Glomerular visceral epithelial cell (primary cell): ENCODE results near the gene PVALB.
A peak's percentile ranks its signal among the peaks of the same experiment; 100 is the strongest.
"Not testable (repeated sequence)": the region's sequence is repeated elsewhere in the genome, so short reads cannot be mapped to it uniquely, and the experiment has no call there.

Experiments used
- DNase-seq: peaks from one replicate; pipeline ENCODE4 v3.0.0-alpha.2; 2016; ENCODE audit errors: extremely low spot score

Gene PVALB

GRCh38 chr22:36757668-36758211, 59.1 kb downstream of the PVALB start:
- DNase-seq, result peak; percentile 60

DNA sequence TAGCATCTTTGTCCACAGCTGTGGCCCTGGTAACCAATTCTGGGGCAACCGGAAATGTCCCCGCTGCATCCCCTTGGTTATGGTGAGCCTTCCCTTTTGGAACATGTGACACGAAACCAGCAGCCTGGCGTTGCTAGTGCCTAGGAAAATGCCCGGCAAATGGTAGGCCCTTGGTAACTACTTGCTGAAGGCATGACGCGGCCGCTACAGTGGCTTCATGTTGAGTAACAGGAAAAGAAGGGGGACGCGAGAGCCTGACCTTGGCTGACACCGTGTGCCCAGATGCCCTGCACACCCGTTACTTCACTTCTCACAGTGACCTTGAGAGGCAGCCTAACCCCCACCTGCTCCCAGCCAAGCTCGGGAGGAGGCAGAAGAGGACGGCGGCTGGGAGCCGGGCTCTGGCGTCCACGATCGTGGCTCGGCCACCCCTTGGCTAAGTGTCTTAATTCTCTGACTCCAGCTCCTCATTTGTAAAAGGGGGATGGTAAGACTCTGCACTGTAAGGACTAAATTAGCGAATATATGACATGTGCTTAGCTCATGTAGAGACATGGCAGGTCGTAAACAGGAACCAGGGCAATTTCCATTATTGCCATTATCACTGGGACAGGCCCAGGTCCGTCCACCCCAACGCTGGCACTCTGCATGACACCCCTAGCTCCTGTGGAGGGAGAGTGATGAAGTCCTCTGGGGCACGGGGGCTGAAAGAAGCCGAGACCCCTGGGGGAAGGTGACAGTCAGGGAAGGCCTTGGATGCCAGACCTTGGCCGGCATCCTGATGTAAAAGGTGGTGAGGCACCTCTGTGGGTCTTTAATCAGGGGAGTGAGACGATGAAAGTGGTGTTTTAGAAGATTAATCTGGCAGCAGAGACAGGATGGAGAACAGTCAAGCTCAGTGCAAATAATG, 59.8 kb downstream of the PVALB start:
- DNase-seq, result no peak

DNA sequence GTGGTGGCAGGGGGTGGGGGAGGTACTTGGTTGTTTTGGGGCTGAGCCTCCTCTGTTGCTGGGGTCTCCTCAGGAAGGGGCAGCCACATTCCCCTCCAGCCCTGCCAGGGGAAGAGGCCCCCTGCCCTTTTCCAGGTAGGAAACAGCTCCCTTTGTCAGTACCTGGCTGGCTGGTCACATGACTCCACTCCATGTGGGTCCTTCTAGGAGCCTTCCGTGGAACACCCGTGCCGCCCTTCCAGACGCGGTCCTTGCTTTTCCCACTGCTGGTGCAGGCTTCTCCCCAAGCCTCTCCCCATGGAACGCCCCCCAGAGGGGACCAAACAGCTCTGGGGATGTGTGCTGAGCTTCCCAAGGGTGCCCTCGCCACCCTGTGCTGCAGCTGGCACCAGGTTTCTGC, 60.8 kb downstream of the PVALB start:
- DNase-seq, result no peak

GRCh38 chr22:36755316-36755715, 61.5 kb downstream of the PVALB start:
- DNase-seq, result no peak

DNA sequence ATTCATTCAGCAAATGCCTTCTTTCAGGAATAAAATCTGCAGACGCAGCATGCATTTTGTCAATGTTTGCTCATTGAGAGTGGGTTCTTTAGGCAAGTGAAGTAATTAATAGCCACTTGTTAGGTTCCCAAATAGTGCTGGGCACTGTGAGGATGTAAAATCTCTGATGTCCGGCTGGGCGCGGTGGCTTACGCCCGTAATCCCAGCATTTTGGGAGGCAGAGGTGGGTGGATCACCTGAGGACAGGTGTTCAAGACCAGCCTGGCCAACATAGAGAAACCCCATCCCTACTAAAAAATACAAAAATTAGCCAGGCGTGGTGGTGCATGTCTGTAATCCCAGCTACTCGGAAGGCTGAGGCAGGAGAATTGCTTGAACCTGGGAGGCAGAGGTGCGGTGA, 62.0 kb downstream of the PVALB start:
- DNase-seq, result not testable (repeated sequence)

DNA sequence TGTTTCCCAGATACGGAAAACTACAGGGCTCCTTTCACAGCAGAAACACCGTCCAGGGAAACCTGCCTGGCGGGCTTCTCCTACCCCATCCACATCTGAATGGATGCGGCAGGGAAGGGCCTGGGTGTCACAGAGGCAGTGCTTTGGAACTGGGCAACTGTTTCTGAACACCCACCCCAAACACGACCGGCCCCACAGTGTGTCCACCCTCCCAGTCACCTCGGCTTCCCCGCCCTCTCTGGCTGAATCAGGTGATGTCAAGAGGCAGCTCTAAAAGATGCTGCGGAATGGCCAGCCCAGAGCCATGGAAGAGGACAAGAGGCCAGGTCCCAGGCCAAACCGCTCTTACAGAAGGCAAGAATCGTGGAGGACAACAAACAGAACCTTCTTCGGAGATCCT, 62.9 kb downstream of the PVALB start:
- no peak for DNase-seq

- DNase-seq, result no peak
These were observed 63.6 kb downstream of the PVALB start for GRCh38 chr22:36753120-36753802.
